Measurements from ENCODE around the gene CUBN. TPM values are rescaled to one million over a fixed set of nuclear protein-coding genes. Genes with fewer than 3 reads are reported as not detected.

CUBN gene
- total RNA-seq (4.7 TPM), polyA plus RNA-seq (under 1 TPM; 0.01 to 0.30 (median 0.13) TPM)

DNA sequence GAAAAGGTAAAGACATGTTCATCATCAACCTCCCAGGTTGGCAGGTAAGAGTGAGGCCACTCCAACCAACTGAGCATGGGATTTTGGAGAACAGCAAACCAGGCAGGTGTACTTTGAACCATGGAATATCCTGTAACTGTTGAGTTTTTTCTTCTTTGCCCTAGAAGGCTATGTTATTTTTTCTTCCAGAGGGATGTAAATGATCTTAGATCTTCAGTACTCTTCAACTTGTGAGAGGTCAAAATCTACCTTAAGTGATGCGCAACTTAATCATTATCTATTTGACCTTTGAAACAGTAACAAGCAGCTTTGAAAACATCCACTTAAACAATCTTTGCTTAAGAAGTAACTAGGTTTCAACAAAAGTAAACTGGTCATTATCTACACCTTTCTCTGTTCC is at the start of gene CUBN:
Gene CUBN (minus strand): TSS at position 71 of the 400 bp plus-strand sequence. CDS start 46 bp downstream, at position 25.
- H3K4me3 Mint-ChIP-seq = no peak within 1 kb of the TSS
- H3K36me3 ChIP-seq (ENCODE audit: control insufficient read depth, insufficient read depth, low read length) = no peaks in the 10 kb centered on the region
- no peaks in the 10 kb centered on the region for H3K27me3 ChIP-seq (ENCODE audit: control insufficient read depth, insufficient read depth, low read length)
- H3K9me3 ChIP-seq (ENCODE audit: control insufficient read depth in 2 of 2, low read length in 2 of 2) = no peaks in the 10 kb centered on the region
- peaks cover 16% of the 10 kb centered on the region for H3K36me3 Mint-ChIP-seq
- DNase-seq (no peak), ATAC-seq (ENCODE audit: low read depth in 2 of 2) (no peak)
- no peaks in the 10 kb centered on the region for H3K9me3 Mint-ChIP-seq
- H3K27ac ChIP-seq (ENCODE audit: insufficient read depth, low read length, poor library complexity, severe bottlenecking) = no peak within 1 kb of the TSS
- no peaks in the 10 kb centered on the region for H3K4me1 ChIP-seq (ENCODE audit: control insufficient read depth, insufficient read depth, low read length, poor library complexity, severe bottlenecking)
- H3K27me3 Mint-ChIP-seq = no peaks in the 10 kb centered on the region
- no peak within 1 kb of the TSS for H3K27ac Mint-ChIP-seq
- peaks cover 0 to 17% (median 2%) of the 10 kb centered on the region in 4 donors for H3K4me1 Mint-ChIP-seq
- H3K4me3 ChIP-seq (ENCODE audit: low read depth, low read length) = no peak within 1 kb of the TSS

DNA sequence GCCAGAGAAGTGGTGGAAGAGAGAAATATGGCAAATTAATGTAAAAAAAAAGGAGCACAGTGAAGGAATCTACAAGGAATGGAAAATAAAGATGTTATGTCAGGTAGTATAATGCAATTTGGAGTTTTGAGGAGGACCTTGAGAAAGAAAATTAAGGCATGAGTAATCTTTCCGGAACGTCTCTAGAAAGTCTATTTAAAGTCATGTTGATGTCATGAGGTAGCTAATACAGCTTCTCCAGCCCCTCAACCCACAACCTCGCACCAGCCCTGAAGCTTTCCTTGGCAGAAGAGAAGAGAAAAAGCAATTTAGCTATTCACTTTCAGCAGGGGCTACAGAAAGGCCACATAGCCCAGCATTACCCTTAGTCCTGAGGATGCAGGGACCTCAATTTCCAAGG is 49.4 kb upstream of the CUBN start:
- no peaks in the 10 kb centered on the region for H3K9me3 Mint-ChIP-seq
- no peaks in the 10 kb centered on the region for H3K4me1 ChIP-seq (ENCODE audit: control insufficient read depth, insufficient read depth, low read length, poor library complexity, severe bottlenecking)
- DNase-seq (no peak), ATAC-seq (ENCODE audit: low read depth in 2 of 2) (no peak)
- H3K36me3 Mint-ChIP-seq = no peaks in the 10 kb centered on the region
- H3K27ac ChIP-seq (ENCODE audit: insufficient read depth, low read length, poor library complexity, severe bottlenecking) = no peak overlapping the region
- H3K27me3 Mint-ChIP-seq = no peaks in the 10 kb centered on the region
- H3K4me3 ChIP-seq (ENCODE audit: low read depth, low read length) = no peak overlapping the region
- H3K4me3 Mint-ChIP-seq = no peak overlapping the region
- no peaks in the 10 kb centered on the region for H3K36me3 ChIP-seq (ENCODE audit: control insufficient read depth, insufficient read depth, low read length)
- peaks cover 0 to 19% (median 5%) of the 10 kb centered on the region in 4 donors for H3K4me1 Mint-ChIP-seq
- H3K27me3 ChIP-seq (ENCODE audit: control insufficient read depth, insufficient read depth, low read length) = no peaks in the 10 kb centered on the region
- no peak overlapping the region for H3K27ac Mint-ChIP-seq
- H3K9me3 ChIP-seq (ENCODE audit: control insufficient read depth in 2 of 2, low read length in 2 of 2) = no peaks in the 10 kb centered on the region

DNA sequence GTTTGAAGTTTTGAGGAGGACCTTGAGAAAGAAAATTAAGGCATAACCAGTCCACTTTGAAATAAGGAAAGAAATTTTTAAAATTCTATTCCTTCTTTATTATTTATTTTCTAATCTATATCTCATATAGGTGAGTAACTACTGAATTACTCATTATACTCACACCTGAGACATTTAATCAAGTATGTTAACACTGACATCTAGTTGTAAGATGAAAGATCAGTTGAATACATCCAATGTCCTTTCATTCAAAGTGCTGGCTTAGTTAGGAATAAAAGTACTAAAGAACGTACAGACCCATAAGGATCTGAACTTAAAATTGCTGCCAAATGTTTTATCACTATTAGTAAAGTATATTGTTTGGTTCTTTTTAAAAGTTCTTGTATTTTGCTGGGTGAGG is 48.4 kb upstream of the CUBN start:
- Histone ChIP-seq H3K27me3 (ENCODE audit: control insufficient read depth, insufficient read depth, low read length) (no peaks in the 10 kb centered on the region), H3K4me1 (ENCODE audit: control insufficient read depth, insufficient read depth, low read length, poor library complexity, severe bottlenecking) (no peaks in the 10 kb centered on the region), H3K27ac (ENCODE audit: insufficient read depth, low read length, poor library complexity, severe bottlenecking) (no peak overlapping the region), H3K4me3 (ENCODE audit: low read depth, low read length) (no peak overlapping the region), H3K9me3 (ENCODE audit: control insufficient read depth in 2 of 2, low read length in 2 of 2) (no peaks in the 10 kb centered on the region), H3K36me3 (ENCODE audit: control insufficient read depth, insufficient read depth, low read length) (no peaks in the 10 kb centered on the region)
- Mint-ChIP-seq H3K27ac (no peak overlapping the region), H3K9me3 (no peaks in the 10 kb centered on the region), H3K4me1 (peaks cover 0 to 19% (median 5%) of the 10 kb centered on the region in 4 donors), H3K36me3 (peaks cover 4% of the 10 kb centered on the region), H3K27me3 (no peaks in the 10 kb centered on the region), H3K4me3 (no peak overlapping the region)
- ATAC-seq (ENCODE audit: low read depth in 2 of 2) = no peak
- DNase-seq = no peak

DNA sequence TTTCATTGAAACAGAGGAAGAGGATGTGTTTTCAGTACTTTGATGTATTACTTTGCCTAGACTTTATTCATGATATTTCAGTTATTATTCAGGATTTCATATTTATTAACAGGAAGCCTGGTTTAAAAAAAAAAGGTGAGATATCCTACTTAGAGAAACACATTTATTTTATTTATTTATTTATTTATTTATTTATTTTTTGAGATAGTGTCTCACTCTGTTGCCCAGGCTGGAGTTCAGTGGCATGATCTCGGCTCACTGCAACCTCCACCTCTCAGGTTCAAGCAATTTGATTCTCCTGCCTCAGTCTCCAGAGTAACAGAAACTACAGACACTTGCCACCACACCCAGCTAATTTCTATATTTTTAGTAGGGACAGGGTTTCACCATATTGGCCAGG is 47.4 kb upstream of the CUBN start:
- Mint-ChIP-seq H3K4me1 (peaks cover 0 to 14% (median 5%) of the 10 kb centered on the region in 4 donors), H3K27me3 (no peaks in the 10 kb centered on the region), H3K9me3 (no peaks in the 10 kb centered on the region), H3K4me3 (no peak overlapping the region), H3K27ac (no peak overlapping the region), H3K36me3 (peaks cover 5% of the 10 kb centered on the region)
- ATAC-seq (ENCODE audit: low read depth in 2 of 2) (no peak), DNase-seq (no peak)
- H3K27me3 ChIP-seq (ENCODE audit: control insufficient read depth, insufficient read depth, low read length) = no peaks in the 10 kb centered on the region
- H3K4me1 ChIP-seq (ENCODE audit: control insufficient read depth, insufficient read depth, low read length, poor library complexity, severe bottlenecking) = no peaks in the 10 kb centered on the region
- no peak overlapping the region for H3K27ac ChIP-seq (ENCODE audit: insufficient read depth, low read length, poor library complexity, severe bottlenecking)
- H3K9me3 ChIP-seq (ENCODE audit: control insufficient read depth in 2 of 2, low read length in 2 of 2) = no peaks in the 10 kb centered on the region
- H3K4me3 ChIP-seq (ENCODE audit: low read depth, low read length) = no peak overlapping the region
- no peaks in the 10 kb centered on the region for H3K36me3 ChIP-seq (ENCODE audit: control insufficient read depth, insufficient read depth, low read length)

DNA sequence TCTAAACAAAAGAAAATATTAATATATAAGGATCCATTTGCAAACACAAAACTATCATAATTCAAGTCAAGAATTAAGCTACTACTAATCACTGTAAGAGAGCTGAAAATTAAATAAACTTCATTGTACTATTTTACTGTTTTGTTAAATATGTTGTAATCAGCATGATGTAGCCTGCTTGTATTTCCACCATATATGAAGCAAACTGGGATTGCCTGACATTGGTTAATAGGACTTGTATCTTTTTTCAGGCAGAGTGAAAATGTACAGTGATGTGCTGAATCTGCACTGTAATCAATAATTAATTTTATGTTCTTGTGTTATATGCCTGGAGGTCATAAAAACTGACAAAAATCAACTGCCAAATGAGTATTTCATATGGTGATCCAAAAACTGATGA is 46.5 kb upstream of the CUBN start:
- no peaks in the 10 kb centered on the region for H3K9me3 Mint-ChIP-seq
- Histone ChIP-seq H3K4me3 (ENCODE audit: low read depth, low read length) (no peak overlapping the region), H3K27ac (ENCODE audit: insufficient read depth, low read length, poor library complexity, severe bottlenecking) (no peak overlapping the region), H3K36me3 (ENCODE audit: control insufficient read depth, insufficient read depth, low read length) (no peaks in the 10 kb centered on the region), H3K4me1 (ENCODE audit: control insufficient read depth, insufficient read depth, low read length, poor library complexity, severe bottlenecking) (no peaks in the 10 kb centered on the region), H3K27me3 (ENCODE audit: control insufficient read depth, insufficient read depth, low read length) (no peaks in the 10 kb centered on the region), H3K9me3 (ENCODE audit: control insufficient read depth in 2 of 2, low read length in 2 of 2) (no peaks in the 10 kb centered on the region)
- no peaks in the 10 kb centered on the region for H3K27me3 Mint-ChIP-seq
- peaks cover 0 to 11% (median 6%) of the 10 kb centered on the region in 4 donors for H3K4me1 Mint-ChIP-seq
- H3K36me3 Mint-ChIP-seq = peaks cover 12% of the 10 kb centered on the region
- peak overlapping the region in 1 of 3 donors; percentile 3 for H3K27ac Mint-ChIP-seq
- no peak for DNase-seq
- no peak overlapping the region for H3K4me3 Mint-ChIP-seq
- no peak for ATAC-seq (ENCODE audit: low read depth in 2 of 2)

DNA sequence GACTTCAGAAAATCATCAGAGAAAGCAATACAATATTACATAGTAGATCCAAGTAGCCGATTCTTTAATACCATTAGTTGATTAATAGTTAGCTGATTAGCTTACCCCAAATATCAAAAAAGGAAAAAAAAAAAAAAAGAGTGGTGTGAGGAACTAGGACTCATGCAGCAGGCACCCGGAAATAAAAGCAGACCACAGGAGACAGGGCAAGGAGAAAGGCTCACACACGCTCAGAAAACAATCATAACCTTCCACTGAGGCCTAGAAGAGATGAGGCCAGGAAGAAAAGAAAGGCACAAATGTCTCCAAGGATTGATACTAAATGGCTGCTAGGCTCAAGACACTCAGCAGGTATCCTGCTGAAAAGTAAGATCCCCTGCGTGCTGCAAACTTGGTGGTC is 45.9 kb upstream of the CUBN start:
- ATAC-seq (ENCODE audit: low read depth in 2 of 2) (no peak), DNase-seq (peak in 1 of 3 donors; percentile 5)
- Histone ChIP-seq H3K4me1 (ENCODE audit: control insufficient read depth, insufficient read depth, low read length, poor library complexity, severe bottlenecking) (no peaks in the 10 kb centered on the region), H3K36me3 (ENCODE audit: control insufficient read depth, insufficient read depth, low read length) (no peaks in the 10 kb centered on the region), H3K27ac (ENCODE audit: insufficient read depth, low read length, poor library complexity, severe bottlenecking) (no peak overlapping the region), H3K27me3 (ENCODE audit: control insufficient read depth, insufficient read depth, low read length) (no peaks in the 10 kb centered on the region), H3K4me3 (ENCODE audit: low read depth, low read length) (no peak overlapping the region), H3K9me3 (ENCODE audit: control insufficient read depth in 2 of 2, low read length in 2 of 2) (no peaks in the 10 kb centered on the region)
- peak overlapping the region in 2 of 3 donors; percentile 13 to 89 for H3K27ac Mint-ChIP-seq
- H3K36me3 Mint-ChIP-seq = peaks cover 12% of the 10 kb centered on the region
- H3K27me3 Mint-ChIP-seq = no peaks in the 10 kb centered on the region
- H3K4me3 Mint-ChIP-seq = peak overlapping the region in 1 of 4 donors; percentile 67
- peaks cover 0 to 11% (median 6%) of the 10 kb centered on the region in 4 donors for H3K4me1 Mint-ChIP-seq
- no peaks in the 10 kb centered on the region for H3K9me3 Mint-ChIP-seq

DNA sequence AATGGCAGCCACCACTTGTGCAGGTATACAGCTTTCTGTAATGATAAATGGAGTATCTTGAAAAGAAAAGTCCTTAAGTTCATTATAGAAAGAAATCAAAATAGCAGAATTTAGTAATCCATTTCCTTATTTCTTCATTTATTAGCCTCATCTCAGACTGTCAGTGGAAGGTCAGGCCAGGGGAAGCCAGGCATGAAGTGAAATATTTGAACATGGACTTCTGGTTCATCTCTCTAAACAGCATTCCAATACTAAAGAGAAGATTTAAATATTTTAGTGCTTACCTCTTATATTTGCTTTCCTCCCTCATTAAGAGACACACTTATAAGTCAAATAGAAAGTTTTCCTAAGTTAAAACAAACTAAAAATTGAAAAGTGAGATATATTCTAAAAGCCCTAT is 45.0 kb upstream of the CUBN start:
- ATAC-seq (ENCODE audit: low read depth in 2 of 2) = no peak
- Mint-ChIP-seq H3K4me3 (no peak overlapping the region), H3K27me3 (no peaks in the 10 kb centered on the region), H3K27ac (no peak overlapping the region), H3K4me1 (peaks cover 0 to 11% (median 6%) of the 10 kb centered on the region in 4 donors), H3K9me3 (no peaks in the 10 kb centered on the region), H3K36me3 (peaks cover 12% of the 10 kb centered on the region)
- no peaks in the 10 kb centered on the region for H3K4me1 ChIP-seq (ENCODE audit: control insufficient read depth, insufficient read depth, low read length, poor library complexity, severe bottlenecking)
- H3K27ac ChIP-seq (ENCODE audit: insufficient read depth, low read length, poor library complexity, severe bottlenecking) = no peak overlapping the region
- no peak for DNase-seq
- no peak overlapping the region for H3K4me3 ChIP-seq (ENCODE audit: low read depth, low read length)
- no peaks in the 10 kb centered on the region for H3K9me3 ChIP-seq (ENCODE audit: control insufficient read depth in 2 of 2, low read length in 2 of 2)
- H3K27me3 ChIP-seq (ENCODE audit: control insufficient read depth, insufficient read depth, low read length) = no peaks in the 10 kb centered on the region
- no peaks in the 10 kb centered on the region for H3K36me3 ChIP-seq (ENCODE audit: control insufficient read depth, insufficient read depth, low read length)

DNA sequence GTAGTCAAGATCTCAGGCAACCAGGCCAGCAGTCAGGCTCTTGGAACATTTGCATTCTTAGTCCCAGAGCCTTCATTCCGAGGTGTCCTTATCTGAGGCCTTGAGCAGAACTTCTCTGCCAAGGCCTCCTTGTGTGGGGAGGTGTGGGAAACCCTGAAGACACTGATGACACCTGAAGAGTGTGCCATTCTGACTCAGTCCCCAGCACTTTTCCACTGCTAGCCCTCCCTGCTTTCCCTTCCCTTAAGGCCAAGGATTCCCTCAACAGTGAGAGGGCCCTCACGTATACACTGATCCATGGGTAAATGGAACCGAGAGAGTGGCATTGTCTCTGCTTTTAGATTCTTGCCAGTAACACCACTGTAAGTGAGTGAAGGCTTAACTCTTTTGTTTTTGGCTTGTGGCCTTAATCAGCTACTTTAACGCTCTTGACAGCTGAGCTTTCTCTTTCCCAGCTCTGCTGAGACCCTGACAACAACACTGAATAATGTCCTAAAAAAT is 41.6 kb upstream of the CUBN start:
- ATAC-seq (ENCODE audit: low read depth in 2 of 2) = no peak

More for the DNA sequence above, 41.6 kb upstream of the CUBN start:
- Histone ChIP-seq H3K4me1 (ENCODE audit: control insufficient read depth, insufficient read depth, low read length, poor library complexity, severe bottlenecking) (no peaks in the 10 kb centered on the region), H3K9me3 (ENCODE audit: control insufficient read depth in 2 of 2, low read length in 2 of 2) (no peaks in the 10 kb centered on the region), H3K27ac (ENCODE audit: insufficient read depth, low read length, poor library complexity, severe bottlenecking) (no peak overlapping the region), H3K27me3 (ENCODE audit: control insufficient read depth, insufficient read depth, low read length) (no peaks in the 10 kb centered on the region), H3K4me3 (ENCODE audit: low read depth, low read length) (no peak overlapping the region), H3K36me3 (ENCODE audit: control insufficient read depth, insufficient read depth, low read length) (no peaks in the 10 kb centered on the region)
- no peak for DNase-seq
- H3K4me3 Mint-ChIP-seq = no peak overlapping the region
- no peaks in the 10 kb centered on the region for H3K9me3 Mint-ChIP-seq
- H3K27me3 Mint-ChIP-seq = no peaks in the 10 kb centered on the region
- peaks cover 17% of the 10 kb centered on the region for H3K36me3 Mint-ChIP-seq
- peaks cover 0 to 6% (median 5%) of the 10 kb centered on the region in 4 donors for H3K4me1 Mint-ChIP-seq
- no peak overlapping the region for H3K27ac Mint-ChIP-seq
